ENCODE results near the gene CRYGB.
"Not testable (repeated sequence)": the region's sequence is repeated elsewhere in the genome, so short reads cannot be mapped to it uniquely, and the experiment has no call there.

Gene CRYGB

DNA sequence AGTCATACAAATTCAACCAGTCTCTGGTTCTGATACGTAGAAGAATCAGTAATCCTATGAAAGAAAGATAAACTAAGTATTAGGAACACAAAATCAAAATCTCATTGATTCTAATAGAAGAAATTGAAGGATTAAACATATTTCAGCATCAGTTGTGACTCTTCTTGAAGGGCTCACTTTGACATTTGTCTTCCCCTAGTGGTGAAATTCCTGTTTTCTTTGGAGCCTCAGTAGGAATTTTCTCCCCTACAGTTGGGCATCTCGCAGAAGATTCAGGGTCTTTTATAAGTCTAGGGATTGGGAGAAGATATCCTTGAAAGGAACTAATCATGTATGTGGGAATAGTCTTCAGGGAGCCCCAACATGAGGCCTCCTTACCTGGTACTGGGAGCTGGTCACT is 2.8 kb upstream of the CRYGB start:
- no peak for DNase-seq

DNA sequence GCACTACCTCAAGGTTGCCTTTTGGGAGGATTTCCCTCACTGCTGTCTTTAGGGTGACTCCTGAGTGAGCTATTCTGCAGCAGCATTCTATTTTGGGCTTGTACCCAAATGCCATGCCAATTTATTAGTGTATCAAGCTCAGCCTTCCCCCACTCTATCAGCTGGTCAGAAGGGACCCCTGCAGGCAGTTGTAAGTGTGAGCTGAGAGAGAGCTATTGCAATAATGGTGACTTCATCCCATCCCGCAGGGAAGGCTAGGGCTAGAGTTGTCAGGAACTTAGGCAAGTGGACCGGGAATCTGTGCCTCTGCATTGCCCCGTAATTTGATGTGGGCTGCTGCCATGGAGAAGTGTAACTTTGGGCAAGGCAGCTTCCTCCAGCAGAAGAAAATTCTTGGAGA is 1.8 kb upstream of the CRYGB start:
- no peak for DNase-seq

GRCh38 chr2:208147008-208147407 is 1.1 kb upstream of the CRYGB start:
- no peak for DNase-seq

GRCh38 chr2:208142925-208143799 is 2.8 kb downstream of the CRYGB start:
- no peak for DNase-seq

- DNase-seq = no peak
Measured at GRCh38 chr2:208142240-208142924, 3.6 kb downstream of the CRYGB start.

GRCh38 chr2:208139447-208139846 is 6.5 kb downstream of the CRYGB start:
- DNase-seq = no peak

DNA sequence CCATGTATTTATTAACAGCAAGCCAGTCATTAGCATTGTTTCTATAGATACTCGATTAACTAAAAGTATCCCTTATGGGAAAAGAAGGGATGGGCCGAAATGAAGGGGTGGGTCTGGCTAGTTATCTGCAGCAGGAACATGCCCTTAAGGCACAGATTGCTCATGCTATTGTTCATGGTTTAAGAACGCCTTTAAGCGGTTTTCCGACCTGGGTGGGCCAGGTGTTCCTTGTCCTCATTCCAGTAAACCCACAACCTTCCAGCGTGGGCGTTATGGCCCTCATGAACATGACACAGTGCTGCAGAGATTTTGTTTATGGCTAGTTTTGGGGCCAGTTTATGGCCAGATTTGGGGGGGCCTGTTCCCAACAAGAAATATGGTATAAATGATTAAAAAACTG is 7.6 kb downstream of the CRYGB start:
- DNase-seq = not testable (repeated sequence)

- DNase-seq = no peak
Measured at GRCh38 chr2:208136716-208137094, 9.3 kb downstream of the CRYGB start.

- DNase-seq = no peak
Measured at GRCh38 chr2:208135794-208136715, 9.9 kb downstream of the CRYGB start.

DNA sequence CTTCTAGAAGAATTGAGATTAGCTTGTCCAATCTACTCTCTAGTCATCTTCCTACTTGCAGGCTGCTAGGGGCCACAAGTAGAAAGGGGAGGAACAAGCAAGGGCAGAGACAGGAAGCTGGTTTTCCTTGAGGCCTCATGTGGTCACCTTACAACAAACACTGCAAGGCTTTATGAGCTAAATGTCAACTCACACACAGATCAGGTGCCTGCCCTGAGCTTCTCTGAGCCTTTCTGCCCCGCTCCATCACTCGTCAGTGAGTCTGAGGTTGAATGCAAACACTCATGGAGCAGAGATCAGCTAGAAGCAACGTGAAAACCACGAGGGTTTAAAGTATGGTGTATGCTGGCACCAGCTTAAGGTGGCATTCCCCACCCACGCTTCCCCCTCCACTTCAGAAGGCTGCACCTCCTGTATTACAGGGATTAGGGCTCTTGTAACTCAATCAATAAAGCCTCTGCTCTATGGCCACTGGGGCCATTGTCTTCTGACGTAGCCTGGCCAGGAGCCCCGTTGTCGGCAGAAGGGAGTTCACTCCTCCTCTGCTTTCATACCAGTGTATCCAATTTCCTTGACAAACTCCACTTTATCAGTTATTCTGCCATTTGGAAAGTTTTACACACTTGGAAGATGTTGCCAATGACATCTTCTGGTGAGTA is 10.9 kb downstream of the CRYGB start:
- no peak for DNase-seq

DNA sequence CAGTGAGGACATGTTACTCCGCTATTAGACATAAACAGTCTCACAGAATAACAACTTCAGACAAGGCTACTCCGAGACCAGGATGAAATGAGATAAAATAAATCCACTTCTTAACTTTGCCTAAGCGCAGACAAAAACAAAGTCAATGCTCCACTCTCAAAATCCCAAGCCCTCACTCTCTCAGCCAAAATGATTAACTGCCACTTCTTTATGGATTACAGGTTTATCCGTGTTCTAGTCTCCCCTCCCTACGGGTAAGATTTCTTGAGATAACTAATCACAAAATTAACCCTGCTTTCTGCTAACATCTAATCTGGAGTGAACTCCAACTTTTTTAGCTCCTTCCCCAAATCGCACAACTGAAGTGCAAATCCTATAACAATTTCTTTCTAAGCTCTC is 15.2 kb downstream of the CRYGB start:
- no peak for DNase-seq

DNA sequence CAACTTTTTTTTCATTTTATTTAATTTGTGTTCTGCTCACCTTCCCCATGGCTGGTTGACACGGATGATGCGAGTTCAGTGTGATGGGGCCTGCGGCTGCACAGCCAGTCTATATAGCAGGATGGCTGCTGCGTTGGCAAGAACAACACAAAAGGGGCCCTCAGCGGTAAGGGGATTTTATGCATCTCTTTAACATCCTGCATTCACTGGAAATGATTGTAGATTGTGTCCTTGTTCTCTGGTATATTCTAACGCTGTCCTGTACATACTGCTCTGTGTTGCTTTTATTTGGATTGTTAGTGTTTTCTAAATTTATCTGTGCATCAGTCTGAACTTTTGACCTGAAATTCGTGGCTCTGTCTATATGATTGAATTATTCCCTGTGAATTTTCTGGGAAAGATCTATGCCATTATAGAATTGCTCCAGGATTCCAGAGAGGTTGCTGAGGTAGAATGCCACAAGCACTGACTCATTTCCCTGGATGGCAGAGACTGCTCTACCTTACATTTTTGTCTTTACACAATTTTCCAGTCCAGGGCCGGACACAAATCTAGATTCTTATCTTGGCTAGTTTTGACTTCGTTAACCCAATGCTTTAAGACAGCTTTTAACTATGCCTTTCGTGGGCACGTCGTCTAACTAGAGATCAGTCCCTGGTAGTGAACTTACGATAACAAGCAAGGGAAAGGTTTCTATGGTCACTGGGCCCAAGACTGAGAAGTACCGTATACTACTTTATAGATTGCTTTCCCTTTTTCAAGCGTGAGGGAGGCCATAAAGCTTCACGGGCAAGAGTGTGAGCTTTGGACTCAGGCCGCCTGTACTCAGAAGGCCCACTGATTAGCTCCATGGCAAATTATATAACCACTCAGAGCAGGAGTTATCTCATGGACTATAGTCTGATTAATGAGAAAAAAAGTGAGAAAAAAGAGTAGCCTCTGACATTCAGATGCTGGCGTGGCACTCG is 15.9 kb downstream of the CRYGB start, which contains the start of gene CRYGC:
CRYGC (minus strand) TSS at position 85 of the 968 bp plus-strand sequence; CDS start at position 49, 36 bp downstream.
- no peak for DNase-seq

- DNase-seq = no peak
Measured at GRCh38 chr2:208128136-208128535, 17.8 kb downstream of the CRYGB start.

GRCh38 chr2:208127090-208127489 is 18.9 kb downstream of the CRYGB start:
- no peak for DNase-seq

DNA sequence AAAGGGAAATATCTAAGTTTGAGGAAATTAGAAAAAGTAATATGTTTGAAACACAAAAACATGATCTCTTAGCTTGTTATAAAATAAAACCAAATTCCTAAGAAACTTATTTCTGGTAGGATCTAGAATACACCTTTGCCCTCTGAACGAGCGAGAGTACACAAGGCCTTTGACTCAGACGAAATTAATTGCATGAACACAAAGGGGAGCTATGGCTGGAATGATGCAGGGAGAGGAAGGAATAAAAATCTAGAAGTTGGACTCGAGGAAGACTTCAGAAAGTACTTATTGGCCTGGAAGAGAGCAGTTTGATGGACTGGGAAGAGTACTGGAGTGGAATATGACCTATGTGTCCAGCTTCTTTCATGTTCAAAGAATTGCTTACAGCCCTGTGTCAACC is 20.7 kb downstream of the CRYGB start:
- DNase-seq = no peak

DNA sequence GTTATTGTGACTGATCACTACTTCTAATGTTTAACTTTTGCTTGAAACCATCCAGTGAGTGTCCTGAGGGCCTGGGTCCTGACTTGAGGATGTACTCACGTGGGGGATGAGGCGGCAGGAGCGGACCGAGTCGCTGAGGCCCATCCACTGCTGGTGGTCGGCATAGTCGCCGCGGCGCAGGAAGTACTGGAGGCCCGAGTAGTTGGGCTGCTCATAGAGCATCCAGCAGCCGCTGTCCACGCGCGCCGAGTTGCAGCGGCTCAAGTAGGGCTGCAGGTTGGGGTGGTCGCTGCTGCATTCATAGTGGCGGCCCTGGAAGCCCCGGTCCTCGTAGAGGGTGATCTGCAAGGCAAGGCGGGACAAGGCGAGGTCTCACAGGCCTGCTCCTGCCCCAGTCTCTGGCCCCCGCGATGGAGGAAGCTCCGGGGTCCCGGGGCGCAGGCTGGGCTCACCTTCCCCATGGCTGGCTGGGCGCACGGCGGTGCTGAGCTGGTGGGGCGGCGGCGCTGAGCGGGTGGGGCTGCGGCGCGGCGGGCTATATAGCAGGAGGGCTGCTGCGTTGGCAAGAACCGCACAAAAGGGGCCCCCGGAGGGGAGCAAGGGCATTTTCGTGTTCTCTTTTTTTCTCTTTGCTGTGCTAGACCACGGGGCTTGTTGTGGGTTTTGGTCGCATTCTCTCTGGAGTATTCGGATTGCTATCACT is 21.8 kb downstream of the CRYGB start, which contains the start of gene CRYGD:
CRYGD (minus strand) TSS at position 512 of the 703 bp plus-strand sequence; CDS start at position 461, 51 bp downstream.
- DNase-seq = not testable (repeated sequence)

DNA sequence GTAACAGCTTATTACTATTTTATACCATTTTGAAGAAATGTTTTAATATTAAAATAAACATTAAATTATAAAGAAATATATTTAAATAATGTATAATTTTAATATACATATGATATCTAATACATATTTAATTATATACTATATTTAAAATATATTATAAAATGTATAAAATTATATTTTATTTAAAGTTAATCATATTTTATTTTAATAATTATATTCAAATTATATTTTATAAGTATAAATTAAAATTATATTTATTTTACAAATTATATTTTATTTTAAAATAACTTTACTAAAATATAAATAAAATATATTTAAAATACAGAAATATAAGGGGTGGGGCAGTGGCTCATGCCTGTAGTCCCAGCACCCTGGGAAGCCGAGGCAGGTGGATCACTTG is 23.7 kb downstream of the CRYGB start:
- DNase-seq = no peak

GRCh38 chr2:208118918-208119317 is 27.0 kb downstream of the CRYGB start:
- no peak for DNase-seq

- DNase-seq = not testable (repeated sequence)
Measured at GRCh38 chr2:208117390-208117789, 28.6 kb downstream of the CRYGB start.

DNA sequence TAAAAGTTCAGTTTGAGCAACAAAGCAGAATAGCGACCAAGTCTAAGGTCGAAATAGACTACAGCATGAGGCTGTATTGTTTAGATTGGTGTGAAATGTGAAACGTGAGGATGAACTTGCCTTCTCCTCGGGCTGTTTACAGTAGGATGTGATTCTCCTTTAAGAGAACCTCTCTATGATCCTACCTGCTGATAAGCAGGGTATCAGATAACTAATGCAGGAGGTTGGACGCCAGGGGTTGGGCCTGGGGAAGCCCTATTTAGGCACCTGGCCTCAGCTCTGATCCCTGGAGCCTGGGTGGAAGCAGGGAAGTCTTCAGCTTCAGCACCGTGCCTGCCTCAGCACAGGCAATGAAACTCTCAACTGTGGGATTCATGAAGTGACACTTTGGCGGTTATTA is 33.0 kb downstream of the CRYGB start:
- no peak for DNase-seq
